ENCODE data around the gene TENM3. TPM values are rescaled to one million over a fixed set of nuclear protein-coding genes. Genes with fewer than 3 reads are reported as not detected.

The TENM3 gene
- total and polyA plus RNA-seq, 12 donors: 2.6 to 54.4 (median 42.8) TPM

DNA sequence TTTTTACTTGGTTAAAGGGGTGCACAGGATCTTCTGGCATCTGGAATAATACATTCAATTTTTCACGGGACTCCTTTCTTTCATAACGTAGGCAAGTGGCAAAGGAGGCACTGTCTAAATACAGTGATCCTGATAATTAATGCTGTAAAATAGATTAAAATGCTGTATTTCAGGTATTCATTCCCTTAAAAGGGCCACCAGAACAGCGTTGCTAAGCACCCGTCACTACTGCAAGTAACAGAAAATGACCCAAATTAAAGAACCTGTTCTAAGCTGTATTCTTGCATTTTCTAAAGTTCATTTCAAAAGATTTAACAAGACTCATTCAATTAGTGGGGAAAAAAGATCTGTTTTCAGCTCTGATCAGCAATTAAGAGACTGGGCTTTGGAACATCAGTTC lies 208.2 kb downstream of the TENM3 start:
- no peak overlapping the region for H3K4me3 ChIP-seq
- no peaks in the 10 kb centered on the region for H3K36me3 ChIP-seq (replicated peaks in 1 of 2)
- no peak for DNase-seq
- no peak overlapping the region for H3K27ac ChIP-seq
- H3K4me1 ChIP-seq (replicated peaks in 1 of 2): peaks cover 4 to 30% of the 10 kb centered on the region in 2 donors
- TF ChIP-seq, protein P1, sequence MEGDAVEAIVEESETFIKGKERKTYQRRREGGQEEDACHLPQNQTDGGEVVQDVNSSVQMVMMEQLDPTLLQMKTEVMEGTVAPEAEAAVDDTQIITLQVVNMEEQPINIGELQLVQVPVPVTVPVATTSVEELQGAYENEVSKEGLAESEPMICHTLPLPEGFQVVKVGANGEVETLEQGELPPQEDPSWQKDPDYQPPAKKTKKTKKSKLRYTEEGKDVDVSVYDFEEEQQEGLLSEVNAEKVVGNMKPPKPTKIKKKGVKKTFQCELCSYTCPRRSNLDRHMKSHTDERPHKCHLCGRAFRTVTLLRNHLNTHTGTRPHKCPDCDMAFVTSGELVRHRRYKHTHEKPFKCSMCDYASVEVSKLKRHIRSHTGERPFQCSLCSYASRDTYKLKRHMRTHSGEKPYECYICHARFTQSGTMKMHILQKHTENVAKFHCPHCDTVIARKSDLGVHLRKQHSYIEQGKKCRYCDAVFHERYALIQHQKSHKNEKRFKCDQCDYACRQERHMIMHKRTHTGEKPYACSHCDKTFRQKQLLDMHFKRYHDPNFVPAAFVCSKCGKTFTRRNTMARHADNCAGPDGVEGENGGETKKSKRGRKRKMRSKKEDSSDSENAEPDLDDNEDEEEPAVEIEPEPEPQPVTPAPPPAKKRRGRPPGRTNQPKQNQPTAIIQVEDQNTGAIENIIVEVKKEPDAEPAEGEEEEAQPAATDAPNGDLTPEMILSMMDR (IDR thresholded peaks at IDR 0.05): no peak
- TF ChIP-seq POLR2A (IDR thresholded peaks at IDR 0.05): no peak
- no peaks in the 10 kb centered on the region for H3K27me3 ChIP-seq
- 82 to 91% (median 90%) methylated on average over 4 of the region's 4 CpGs for WGBS, 4 donors
- intact Hi-C loops (cut with DNase I): no loop called here
- H3K9me3 ChIP-seq (replicated peaks in 1 of 3): no peaks in the 10 kb centered on the region

- intact Hi-C loops (cut with DNase I): no loop called here
- no peak for DNase-seq
- H3K4me3 ChIP-seq: no peak overlapping the region
- peaks cover 4 to 17% of the 10 kb centered on the region in 2 donors for H3K4me1 ChIP-seq (replicated peaks in 1 of 2)
- no peaks in the 10 kb centered on the region for H3K36me3 ChIP-seq (replicated peaks in 1 of 2)
- 60 to 86% (median 80%) methylated on average over 2 of the region's 2 CpGs for WGBS, 4 donors
- no peak overlapping the region for H3K27ac ChIP-seq
- TF ChIP-seq, protein P1 (IDR thresholded peaks at IDR 0.05): no peak
- no peak for TF ChIP-seq POLR2A (IDR thresholded peaks at IDR 0.05)
- no peaks in the 10 kb centered on the region for H3K27me3 ChIP-seq
- no peaks in the 10 kb centered on the region for H3K9me3 ChIP-seq (replicated peaks in 1 of 3)
These were observed 210.6 kb downstream of the TENM3 start for GRCh38 chr4:182453830-182454229.

DNA sequence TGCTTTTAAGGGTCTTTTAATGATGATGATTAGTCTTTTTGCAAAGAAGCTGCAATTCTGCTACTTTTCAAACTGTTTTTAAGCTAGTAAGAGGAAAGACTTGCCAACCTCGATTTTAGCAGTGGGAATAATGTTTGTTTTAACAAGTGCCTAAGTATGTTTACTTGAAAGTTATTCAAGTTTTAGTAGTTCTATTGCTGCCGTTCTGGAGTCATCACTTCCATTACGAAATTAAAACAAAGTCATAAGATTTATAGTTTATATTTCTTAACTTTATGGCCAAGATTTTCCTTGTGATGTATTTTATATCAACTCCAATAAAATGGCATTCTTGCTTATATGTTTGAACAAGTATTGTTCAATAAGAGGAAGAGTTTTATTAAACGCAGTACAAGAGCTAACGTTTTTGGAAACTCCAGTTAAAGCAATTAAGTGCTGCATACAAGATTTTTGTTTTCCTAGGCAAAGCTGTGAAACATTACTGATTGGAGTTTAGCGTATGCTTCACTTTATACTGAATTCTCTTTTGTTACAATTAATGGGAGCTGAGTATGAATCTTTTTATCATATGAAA lies 211.3 kb downstream of the TENM3 start:
- WGBS, 4 donors: 59 to 66% (median 64%) methylated on average over 6 of the region's 6 CpGs
- Histone ChIP-seq H3K27ac (no peak overlapping the region), H3K9me3 (replicated peaks in 1 of 3) (no peaks in the 10 kb centered on the region), H3K4me3 (no peak overlapping the region), H3K4me1 (replicated peaks in 1 of 2) (peaks cover under 1 to 14% of the 10 kb centered on the region in 2 donors), H3K27me3 (no peaks in the 10 kb centered on the region), H3K36me3 (replicated peaks in 1 of 2) (no peaks in the 10 kb centered on the region)
- no peak for DNase-seq
- intact Hi-C loops (cut with DNase I): no loop called here
- TF ChIP-seq, protein P1 (IDR thresholded peaks at IDR 0.05): no peak
- no peak for TF ChIP-seq POLR2A (IDR thresholded peaks at IDR 0.05)

DNA sequence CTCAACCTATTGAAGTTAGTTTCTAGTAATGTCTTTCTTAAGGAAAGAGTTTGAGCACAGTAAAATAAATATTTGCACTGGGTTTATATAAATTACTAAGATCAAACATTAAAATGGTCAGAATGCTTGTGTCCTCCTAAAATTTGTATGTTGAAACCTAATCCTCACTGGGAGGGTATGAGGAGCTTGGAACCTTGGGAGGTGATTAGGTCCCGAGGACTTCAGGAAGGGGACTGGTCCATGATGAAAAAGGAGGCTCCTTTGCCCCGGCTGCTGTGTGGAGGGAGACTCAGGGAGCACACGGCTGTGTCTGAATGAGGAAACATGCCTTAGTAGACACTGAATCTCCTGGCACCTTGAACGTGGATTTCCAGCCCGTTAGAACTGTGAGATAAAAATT lies 221.9 kb downstream of the TENM3 start:
- Histone ChIP-seq H3K27ac (no peak overlapping the region), H3K9me3 (replicated peaks in 1 of 3) (no peaks in the 10 kb centered on the region), H3K4me1 (replicated peaks in 1 of 2) (no peaks in the 10 kb centered on the region), H3K27me3 (no peaks in the 10 kb centered on the region), H3K4me3 (no peak overlapping the region), H3K36me3 (replicated peaks in 1 of 2) (no peaks in the 10 kb centered on the region)
- TF ChIP-seq POLR2A (IDR thresholded peaks at IDR 0.05): no peak
- TF ChIP-seq, protein P1 (IDR thresholded peaks at IDR 0.05): no peak
- intact Hi-C loops (cut with DNase I): no loop called here
- WGBS, 4 donors: 81 to 90% (median 85%) methylated on average over 5 of the region's 5 CpGs
- no peak for DNase-seq

Measured in adrenal gland (tissue), 12 donors.